ENCODE data around the gene RMND5B. TPM values are rescaled to one million over a fixed set of nuclear protein-coding genes. Genes with fewer than 3 reads are reported as not detected.

RMND5B gene
- total RNA-seq, 1 donor from 2014 or later, result 20.0 TPM

GRCh38 chr5:178131446-178131996, 707 bp downstream of the RMND5B start:
- no peak for DNase-seq

GRCh38 chr5:178136990-178137389, 6.2 kb downstream of the RMND5B start:
- no peak for DNase-seq

- no peak for DNase-seq
Observed at GRCh38 chr5:178137991-178138390, 7.2 kb downstream of the RMND5B start.

GRCh38 chr5:178141550-178141949, 10.7 kb downstream of the RMND5B start:
- DNase-seq, result no peak

- DNase-seq, result no peak
Observed at GRCh38 chr5:178142642-178143041, 11.8 kb downstream of the RMND5B start.

GRCh38 chr5:178143246-178143645, 12.4 kb downstream of the RMND5B start:
- no peak for DNase-seq

- DNase-seq, result no peak
Observed at GRCh38 chr5:178143901-178144300, 13.1 kb downstream of the RMND5B start.

GRCh38 chr5:178145965-178146820, 15.4 kb downstream of the RMND5B start:
- no peak for DNase-seq

- no peak for DNase-seq
Observed at GRCh38 chr5:178147406-178147805, 16.6 kb downstream of the RMND5B start.

- DNase-seq, result no peak
Observed at GRCh38 chr5:178149199-178149932, 18.6 kb downstream of the RMND5B start.

GRCh38 chr5:178150977-178151734, 20.3 kb downstream of the RMND5B start:
- no peak for DNase-seq

GRCh38 chr5:178152491-178153444, 22.0 kb downstream of the RMND5B start:
- DNase-seq, result no peak

GRCh38 chr5:178153530-178154340, 22.9 kb downstream of the RMND5B start, which contains the start of gene NHP2:
Gene NHP2 (minus strand): TSS chr5:178153885. CDS start chr5:178153817, 68 bp downstream.
- DNase-seq, result peak; percentile 99

- DNase-seq, result no peak
Observed at GRCh38 chr5:178155065-178155464, 24.3 kb downstream of the RMND5B start.

GRCh38 chr5:178160176-178160575, 29.4 kb downstream of the RMND5B start:
- DNase-seq, result no peak

GRCh38 chr5:178162481-178162880, 31.7 kb downstream of the RMND5B start:
- DNase-seq, result no peak

- peak; percentile 52 for DNase-seq
Observed at GRCh38 chr5:178163772-178164735, 33.2 kb downstream of the RMND5B start.

- DNase-seq, result no peak
Observed at GRCh38 chr5:178165581-178165980, 34.8 kb downstream of the RMND5B start.

GRCh38 chr5:178170455-178170854, 39.6 kb downstream of the RMND5B start:
- DNase-seq, result no peak
